ENCODE data around the gene OSER1.

DNA sequence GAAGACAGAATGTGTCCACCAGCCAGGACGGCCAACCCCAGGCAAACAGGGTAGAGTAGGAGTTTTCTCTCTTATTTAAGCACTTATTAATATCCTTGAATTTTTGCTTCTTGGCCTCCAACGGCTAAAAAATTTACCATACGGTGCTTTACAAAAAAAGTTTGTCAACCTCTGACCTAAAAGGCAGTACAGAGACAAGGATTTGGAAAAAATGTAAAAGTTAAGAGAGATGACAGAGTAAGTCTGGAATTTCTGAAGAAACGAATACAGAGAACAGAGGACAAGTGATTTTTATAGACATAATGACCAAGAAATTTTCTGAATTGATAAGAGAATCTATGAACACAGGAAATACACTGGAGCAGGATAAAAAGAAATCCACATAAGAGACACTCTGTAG is 10.2 kb downstream of the OSER1 start:
- TF ChIP-seq, protein P1, sequence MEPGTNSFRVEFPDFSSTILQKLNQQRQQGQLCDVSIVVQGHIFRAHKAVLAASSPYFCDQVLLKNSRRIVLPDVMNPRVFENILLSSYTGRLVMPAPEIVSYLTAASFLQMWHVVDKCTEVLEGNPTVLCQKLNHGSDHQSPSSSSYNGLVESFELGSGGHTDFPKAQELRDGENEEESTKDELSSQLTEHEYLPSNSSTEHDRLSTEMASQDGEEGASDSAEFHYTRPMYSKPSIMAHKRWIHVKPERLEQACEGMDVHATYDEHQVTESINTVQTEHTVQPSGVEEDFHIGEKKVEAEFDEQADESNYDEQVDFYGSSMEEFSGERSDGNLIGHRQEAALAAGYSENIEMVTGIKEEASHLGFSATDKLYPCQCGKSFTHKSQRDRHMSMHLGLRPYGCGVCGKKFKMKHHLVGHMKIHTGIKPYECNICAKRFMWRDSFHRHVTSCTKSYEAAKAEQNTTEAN (CRISPR knock-in tag; IDR thresholded peaks at IDR 0.05): no peak
- TF ChIP-seq, protein P2, sequence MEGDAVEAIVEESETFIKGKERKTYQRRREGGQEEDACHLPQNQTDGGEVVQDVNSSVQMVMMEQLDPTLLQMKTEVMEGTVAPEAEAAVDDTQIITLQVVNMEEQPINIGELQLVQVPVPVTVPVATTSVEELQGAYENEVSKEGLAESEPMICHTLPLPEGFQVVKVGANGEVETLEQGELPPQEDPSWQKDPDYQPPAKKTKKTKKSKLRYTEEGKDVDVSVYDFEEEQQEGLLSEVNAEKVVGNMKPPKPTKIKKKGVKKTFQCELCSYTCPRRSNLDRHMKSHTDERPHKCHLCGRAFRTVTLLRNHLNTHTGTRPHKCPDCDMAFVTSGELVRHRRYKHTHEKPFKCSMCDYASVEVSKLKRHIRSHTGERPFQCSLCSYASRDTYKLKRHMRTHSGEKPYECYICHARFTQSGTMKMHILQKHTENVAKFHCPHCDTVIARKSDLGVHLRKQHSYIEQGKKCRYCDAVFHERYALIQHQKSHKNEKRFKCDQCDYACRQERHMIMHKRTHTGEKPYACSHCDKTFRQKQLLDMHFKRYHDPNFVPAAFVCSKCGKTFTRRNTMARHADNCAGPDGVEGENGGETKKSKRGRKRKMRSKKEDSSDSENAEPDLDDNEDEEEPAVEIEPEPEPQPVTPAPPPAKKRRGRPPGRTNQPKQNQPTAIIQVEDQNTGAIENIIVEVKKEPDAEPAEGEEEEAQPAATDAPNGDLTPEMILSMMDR (IDR thresholded peaks at IDR 0.05): no peak
- TF ChIP-seq SMAD3 (CRISPR knock-in tag; IDR thresholded peaks at IDR 0.05; ENCODE audit: borderline replicate concordance) (no peak), NR3C1 (CRISPR knock-in tag; conservative IDR thresholded peaks at IDR 0.05; ENCODE audit: low read depth) (no peak), KAT7 (CRISPR knock-in tag; IDR thresholded peaks at IDR 0.05; ENCODE audit: borderline replicate concordance) (no peak), SMAD4 (CRISPR knock-in tag; IDR thresholded peaks at IDR 0.05) (no peak), ZNF219 (CRISPR knock-in tag; IDR thresholded peaks at IDR 0.05; ENCODE audit: borderline replicate concordance) (no peak), CBFB (CRISPR knock-in tag; IDR thresholded peaks at IDR 0.05; ENCODE audit: low read depth) (no peak)
- TF ChIP-seq, protein P3, sequence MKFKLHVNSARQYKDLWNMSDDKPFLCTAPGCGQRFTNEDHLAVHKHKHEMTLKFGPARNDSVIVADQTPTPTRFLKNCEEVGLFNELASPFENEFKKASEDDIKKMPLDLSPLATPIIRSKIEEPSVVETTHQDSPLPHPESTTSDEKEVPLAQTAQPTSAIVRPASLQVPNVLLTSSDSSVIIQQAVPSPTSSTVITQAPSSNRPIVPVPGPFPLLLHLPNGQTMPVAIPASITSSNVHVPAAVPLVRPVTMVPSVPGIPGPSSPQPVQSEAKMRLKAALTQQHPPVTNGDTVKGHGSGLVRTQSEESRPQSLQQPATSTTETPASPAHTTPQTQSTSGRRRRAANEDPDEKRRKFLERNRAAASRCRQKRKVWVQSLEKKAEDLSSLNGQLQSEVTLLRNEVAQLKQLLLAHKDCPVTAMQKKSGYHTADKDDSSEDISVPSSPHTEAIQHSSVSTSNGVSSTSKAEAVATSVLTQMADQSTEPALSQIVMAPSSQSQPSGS (CRISPR knock-in tag; IDR thresholded peaks at IDR 0.05; ENCODE audit: borderline replicate concordance, low read depth): no peak
- TF ChIP-seq, protein P4, sequence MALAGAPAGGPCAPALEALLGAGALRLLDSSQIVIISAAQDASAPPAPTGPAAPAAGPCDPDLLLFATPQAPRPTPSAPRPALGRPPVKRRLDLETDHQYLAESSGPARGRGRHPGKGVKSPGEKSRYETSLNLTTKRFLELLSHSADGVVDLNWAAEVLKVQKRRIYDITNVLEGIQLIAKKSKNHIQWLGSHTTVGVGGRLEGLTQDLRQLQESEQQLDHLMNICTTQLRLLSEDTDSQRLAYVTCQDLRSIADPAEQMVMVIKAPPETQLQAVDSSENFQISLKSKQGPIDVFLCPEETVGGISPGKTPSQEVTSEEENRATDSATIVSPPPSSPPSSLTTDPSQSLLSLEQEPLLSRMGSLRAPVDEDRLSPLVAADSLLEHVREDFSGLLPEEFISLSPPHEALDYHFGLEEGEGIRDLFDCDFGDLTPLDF (CRISPR knock-in tag; IDR thresholded peaks at IDR 0.05): no peak
- TF ChIP-seq, protein P5, sequence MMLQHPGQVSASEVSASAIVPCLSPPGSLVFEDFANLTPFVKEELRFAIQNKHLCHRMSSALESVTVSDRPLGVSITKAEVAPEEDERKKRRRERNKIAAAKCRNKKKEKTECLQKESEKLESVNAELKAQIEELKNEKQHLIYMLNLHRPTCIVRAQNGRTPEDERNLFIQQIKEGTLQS (CRISPR knock-in tag; conservative IDR thresholded peaks at IDR 0.05): no peak
